IgD-negative memory B cell (primary cell): Measurements from ENCODE around the gene FHL1. TPM values are rescaled to one million over a fixed set of nuclear protein-coding genes. Genes with fewer than 3 reads are reported as not detected.
"Not testable (repeated sequence)": the region's sequence is repeated elsewhere in the genome, so short reads cannot be mapped to it uniquely, and the experiment has no call there.

Experiments
- H3K27ac Mint-ChIP-seq, 3 donors: one replicate each; pipeline ENCODE4 v1.8.0; 2020 to 2022; ENCODE audit warnings: mild to moderate bottlenecking in 3 of 3, mixed read lengths in 3 of 3, moderate library complexity in 1 of 3
- H3K27me3 Mint-ChIP-seq: one replicate; pipeline ENCODE4 v1.8.0; 2021; ENCODE audit warnings: mixed read lengths
- H3K36me3 Mint-ChIP-seq: one replicate; pipeline ENCODE4 v1.8.0; 2020; ENCODE audit warnings: mild to moderate bottlenecking, mixed read lengths
- H3K4me1 Mint-ChIP-seq, 3 donors: one replicate each; pipeline ENCODE4 v1.8.0; 2020 to 2022; ENCODE audit warnings: mixed read lengths in 3 of 3, mild to moderate bottlenecking in 1 of 3
- H3K4me3 Mint-ChIP-seq, 4 donors: one replicate each; pipeline ENCODE4 v1.8.0; 2020 to 2022; ENCODE audit warnings: mild to moderate bottlenecking in 4 of 4, mixed read lengths in 4 of 4, moderate library complexity in 3 of 4
- H3K9me3 Mint-ChIP-seq, 3 donors: one replicate each; pipeline ENCODE4 v1.8.0; 2020 to 2021; ENCODE audit warnings: mixed read lengths in 3 of 3, mild to moderate bottlenecking in 1 of 3
- polyA plus RNA-seq: library from polyadenylated mRNA; unstranded; fragments of 300-500 nt; fragmentation: Illumina TruSeq; gene quantifications from one replicate; pipeline ENCODE4 v1.2.3, GENCODE V29; 2021

The FHL1 gene
- polyA plus RNA-seq, 1 donor from 2014 or later = 10.7 TPM

GRCh38 chrX:136215559-136215958 lies 68.2 kb downstream of the FHL1 start:
- H3K27me3 Mint-ChIP-seq = peaks cover 4% of the 10 kb centered on the region
- no peak overlapping the region for H3K27ac Mint-ChIP-seq
- peaks cover 3% of the 10 kb centered on the region for H3K36me3 Mint-ChIP-seq
- H3K9me3 Mint-ChIP-seq = no peaks in the 10 kb centered on the region
- H3K4me3 Mint-ChIP-seq = no peak overlapping the region
- H3K4me1 Mint-ChIP-seq = peaks cover 4 to 14% (median 14%) of the 10 kb centered on the region in 3 donors

- Mint-ChIP-seq H3K4me1 (no peaks in the 10 kb centered on the region), H3K9me3 (no peaks in the 10 kb centered on the region), H3K36me3 (peaks cover 3% of the 10 kb centered on the region), H3K4me3 (no peak overlapping the region), H3K27me3 (peaks cover 4% of the 10 kb centered on the region), H3K27ac (no peak overlapping the region)
These were observed 72.6 kb downstream of the FHL1 start for GRCh38 chrX:136219893-136220292.

- no peak overlapping the region for H3K27ac Mint-ChIP-seq
- peaks cover 2% of the 10 kb centered on the region for H3K27me3 Mint-ChIP-seq
- peaks cover 3% of the 10 kb centered on the region for H3K36me3 Mint-ChIP-seq
- H3K4me1 Mint-ChIP-seq = peaks cover 1 to 2% (median 1%) of the 10 kb centered on the region in 3 donors
- no peaks in the 10 kb centered on the region for H3K9me3 Mint-ChIP-seq
- H3K4me3 Mint-ChIP-seq = no peak overlapping the region
These were observed 73.2 kb downstream of the FHL1 start for GRCh38 chrX:136220540-136220939.

- H3K4me3 Mint-ChIP-seq = no peak overlapping the region
- H3K27ac Mint-ChIP-seq = no peak overlapping the region
- no peaks in the 10 kb centered on the region for H3K9me3 Mint-ChIP-seq
- peaks cover 4 to 6% (median 6%) of the 10 kb centered on the region in 3 donors for H3K4me1 Mint-ChIP-seq
- peaks cover 3% of the 10 kb centered on the region for H3K36me3 Mint-ChIP-seq
- peaks cover 2% of the 10 kb centered on the region for H3K27me3 Mint-ChIP-seq
These were observed 73.6 kb downstream of the FHL1 start for GRCh38 chrX:136220951-136221350.

GRCh38 chrX:136221851-136222513 lies 74.6 kb downstream of the FHL1 start:
- peaks cover 4 to 10% (median 7%) of the 10 kb centered on the region in 3 donors for H3K4me1 Mint-ChIP-seq
- H3K36me3 Mint-ChIP-seq = peaks cover 3% of the 10 kb centered on the region

GRCh38 chrX:136227074-136227473 lies 79.7 kb downstream of the FHL1 start:
- peak overlapping the region in 1 of 4 donors; percentile 0 for H3K4me3 Mint-ChIP-seq
- peaks cover 2% of the 10 kb centered on the region for H3K36me3 Mint-ChIP-seq
- H3K27me3 Mint-ChIP-seq = no peaks in the 10 kb centered on the region
- peaks cover 18 to 29% (median 22%) of the 10 kb centered on the region in 3 donors for H3K4me1 Mint-ChIP-seq
- no peak overlapping the region for H3K27ac Mint-ChIP-seq
- H3K9me3 Mint-ChIP-seq = no peaks in the 10 kb centered on the region

More at GRCh38 chrX:136221851-136222513, 74.6 kb downstream of the FHL1 start:
- no peak overlapping the region for H3K4me3 Mint-ChIP-seq
- no peak overlapping the region for H3K27ac Mint-ChIP-seq
- H3K9me3 Mint-ChIP-seq = no peaks in the 10 kb centered on the region
- peaks cover 2% of the 10 kb centered on the region for H3K27me3 Mint-ChIP-seq

- peaks cover 18 to 29% (median 22%) of the 10 kb centered on the region in 3 donors for H3K4me1 Mint-ChIP-seq
- H3K9me3 Mint-ChIP-seq = no peaks in the 10 kb centered on the region
- H3K27me3 Mint-ChIP-seq = no peaks in the 10 kb centered on the region
- H3K4me3 Mint-ChIP-seq = peak overlapping the region; percentile 18 to 76 (median 27)
- H3K27ac Mint-ChIP-seq = peak overlapping the region; percentile 52 to 87 (median 54)
- H3K36me3 Mint-ChIP-seq = peaks cover 2% of the 10 kb centered on the region
These were observed 80.9 kb downstream of the FHL1 start for GRCh38 chrX:136227948-136228838.

- Mint-ChIP-seq H3K4me1 (peaks cover 18 to 29% (median 22%) of the 10 kb centered on the region in 3 donors), H3K9me3 (no peaks in the 10 kb centered on the region), H3K27me3 (no peaks in the 10 kb centered on the region), H3K36me3 (peaks cover 2% of the 10 kb centered on the region), H3K4me3 (peak overlapping the region; percentile 18 to 76 (median 35)), H3K27ac (peak overlapping the region; percentile 52 to 87 (median 54))
These were observed 81.5 kb downstream of the FHL1 start for GRCh38 chrX:136228839-136229207.

- Mint-ChIP-seq H3K9me3 (no peaks in the 10 kb centered on the region), H3K36me3 (peaks cover 1% of the 10 kb centered on the region), H3K27me3 (no peaks in the 10 kb centered on the region)
These were observed 89.7 kb downstream of the FHL1 start for GRCh38 chrX:136237074-136237473.

GRCh38 chrX:136237849-136238248 lies 90.5 kb downstream of the FHL1 start:
- H3K36me3 Mint-ChIP-seq = not testable (repeated sequence)

More at GRCh38 chrX:136237074-136237473, 89.7 kb downstream of the FHL1 start:
- H3K4me3 Mint-ChIP-seq = no peak overlapping the region
- H3K4me1 Mint-ChIP-seq = peaks cover 0 to 4% (median 0%) of the 10 kb centered on the region in 3 donors
- no peak overlapping the region for H3K27ac Mint-ChIP-seq

GRCh38 chrX:136246201-136246600 lies 98.9 kb downstream of the FHL1 start:
- no peak overlapping the region for H3K4me3 Mint-ChIP-seq
- peaks cover 0 to 2% (median 0%) of the 10 kb centered on the region in 3 donors for H3K4me1 Mint-ChIP-seq
- H3K9me3 Mint-ChIP-seq = no peaks in the 10 kb centered on the region
- H3K27me3 Mint-ChIP-seq = no peaks in the 10 kb centered on the region
- peak overlapping the region in 1 of 3 donors; percentile 73 for H3K27ac Mint-ChIP-seq
- H3K36me3 Mint-ChIP-seq = peaks cover 3% of the 10 kb centered on the region

More at GRCh38 chrX:136237849-136238248, 90.5 kb downstream of the FHL1 start:
- H3K9me3 Mint-ChIP-seq, H3K27me3 Mint-ChIP-seq, H3K4me3 Mint-ChIP-seq, H3K4me1 Mint-ChIP-seq, H3K27ac Mint-ChIP-seq: not testable (repeated sequence)

GRCh38 chrX:136250191-136251040 lies 103.1 kb downstream of the FHL1 start:
- Mint-ChIP-seq H3K4me1 (peaks cover 0 to 5% (median 5%) of the 10 kb centered on the region in 3 donors), H3K27ac (peak overlapping the region in 1 of 3 donors; percentile 61), H3K9me3 (no peaks in the 10 kb centered on the region), H3K27me3 (no peaks in the 10 kb centered on the region), H3K36me3 (no peaks in the 10 kb centered on the region), H3K4me3 (peak overlapping the region; percentile 82 to 92 (median 88))

GRCh38 chrX:136251041-136251991 lies 104.0 kb downstream of the FHL1 start, which contains the start of gene MAP7D3:
Gene MAP7D3, minus strand, starts transcription at chrX:136251400. Its CDS starts 42 bp downstream, at chrX:136251358.
- Mint-ChIP-seq H3K27ac (peak within 1 kb of the TSS; percentile 61 to 92 (median 91)), H3K4me1 (peaks cover 0 to 5% (median 5%) of the 10 kb centered on the region in 3 donors), H3K9me3 (no peaks in the 10 kb centered on the region), H3K4me3 (peak within 1 kb of the TSS; percentile 85 to 92 (median 88)), H3K36me3 (no peaks in the 10 kb centered on the region), H3K27me3 (no peaks in the 10 kb centered on the region)
